ENCODE results near the gene KCNH5.

The KCNH5 gene

DNA sequence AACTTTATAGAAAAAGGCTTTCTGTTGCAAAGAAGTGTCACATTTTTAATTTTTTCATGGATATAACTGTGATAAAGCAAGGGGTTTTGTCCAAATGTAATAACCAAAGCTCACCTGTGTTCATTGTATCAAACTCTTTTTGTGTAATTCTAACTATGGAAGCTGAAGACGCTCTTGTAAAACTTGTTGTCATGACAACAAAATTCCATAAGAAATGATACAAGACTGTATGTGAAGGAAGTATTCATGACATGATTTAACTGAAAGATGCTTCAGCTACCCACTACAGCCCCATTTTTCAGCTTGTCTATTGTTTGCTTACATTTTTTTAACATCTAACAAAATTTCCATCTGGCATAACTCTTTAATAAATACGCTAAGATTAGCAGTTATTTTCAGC is 360.9 kb downstream of the KCNH5 start:
- TF ChIP-seq, protein P1, sequence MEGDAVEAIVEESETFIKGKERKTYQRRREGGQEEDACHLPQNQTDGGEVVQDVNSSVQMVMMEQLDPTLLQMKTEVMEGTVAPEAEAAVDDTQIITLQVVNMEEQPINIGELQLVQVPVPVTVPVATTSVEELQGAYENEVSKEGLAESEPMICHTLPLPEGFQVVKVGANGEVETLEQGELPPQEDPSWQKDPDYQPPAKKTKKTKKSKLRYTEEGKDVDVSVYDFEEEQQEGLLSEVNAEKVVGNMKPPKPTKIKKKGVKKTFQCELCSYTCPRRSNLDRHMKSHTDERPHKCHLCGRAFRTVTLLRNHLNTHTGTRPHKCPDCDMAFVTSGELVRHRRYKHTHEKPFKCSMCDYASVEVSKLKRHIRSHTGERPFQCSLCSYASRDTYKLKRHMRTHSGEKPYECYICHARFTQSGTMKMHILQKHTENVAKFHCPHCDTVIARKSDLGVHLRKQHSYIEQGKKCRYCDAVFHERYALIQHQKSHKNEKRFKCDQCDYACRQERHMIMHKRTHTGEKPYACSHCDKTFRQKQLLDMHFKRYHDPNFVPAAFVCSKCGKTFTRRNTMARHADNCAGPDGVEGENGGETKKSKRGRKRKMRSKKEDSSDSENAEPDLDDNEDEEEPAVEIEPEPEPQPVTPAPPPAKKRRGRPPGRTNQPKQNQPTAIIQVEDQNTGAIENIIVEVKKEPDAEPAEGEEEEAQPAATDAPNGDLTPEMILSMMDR (conservative IDR thresholded peaks at IDR 0.05; ENCODE audit: low read depth, low read length) = no peak

DNA sequence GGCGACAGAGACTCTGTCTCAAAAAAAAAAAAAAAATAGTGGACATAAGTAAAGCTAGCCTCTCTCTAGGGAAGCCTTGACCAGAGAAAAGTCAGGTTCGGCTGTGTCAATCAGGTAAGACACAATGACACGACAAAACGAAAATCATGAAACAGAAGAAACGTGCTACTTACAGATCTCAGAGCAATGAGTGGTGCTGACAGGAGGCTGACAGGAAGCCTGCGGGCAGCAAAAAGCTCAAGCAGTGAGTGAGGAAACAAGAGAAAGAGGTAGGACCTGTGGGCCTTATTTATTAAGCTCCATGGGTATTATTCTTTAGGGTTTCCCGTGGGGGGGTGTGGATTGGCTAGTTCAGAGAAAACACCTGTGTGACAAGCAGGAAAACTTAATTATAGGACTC is 363.1 kb downstream of the KCNH5 start:
- TF ChIP-seq, protein P1 (conservative IDR thresholded peaks at IDR 0.05; ENCODE audit: low read depth, low read length) = no peak
- no peak overlapping the region for H3K4me3 ChIP-seq (ENCODE audit: low read depth, low read length)
- no peak for DNase-seq (ENCODE audit: low read depth)

More for the DNA sequence above, 360.9 kb downstream of the KCNH5 start:
- DNase-seq (ENCODE audit: low read depth) = no peak
- no peak overlapping the region for H3K4me3 ChIP-seq (ENCODE audit: low read depth, low read length)

DNA sequence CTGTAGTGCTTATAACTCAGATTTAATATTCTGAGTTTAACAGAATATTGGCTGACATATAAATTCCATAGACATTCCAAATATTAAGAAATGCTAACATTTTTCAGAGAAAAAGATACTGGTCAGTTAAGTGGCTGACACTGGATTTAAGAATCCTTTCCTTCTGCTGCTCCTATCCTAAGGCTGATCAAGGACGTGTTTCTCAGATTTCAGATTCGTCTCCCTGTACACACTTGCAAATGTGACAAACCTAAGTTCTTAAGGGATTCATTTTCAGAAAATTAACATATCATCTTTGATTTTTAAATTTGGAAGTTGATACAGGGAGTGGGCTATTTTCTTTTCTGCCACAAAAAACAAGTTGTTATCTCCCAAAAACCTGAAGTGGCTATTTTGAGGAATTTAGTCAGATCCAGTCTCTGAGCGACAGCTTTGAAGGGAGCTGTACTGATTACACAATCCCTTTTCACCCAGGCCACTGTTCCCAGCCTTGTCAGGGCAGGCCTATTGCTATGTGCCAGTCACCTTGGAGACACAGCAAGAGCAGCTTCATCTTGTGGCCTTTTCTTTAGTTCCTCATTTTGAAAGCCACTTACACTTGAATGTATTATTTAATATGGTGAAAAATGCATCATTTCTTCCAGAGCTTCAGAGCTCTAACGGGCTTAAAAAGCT is 370.6 kb downstream of the KCNH5 start:
- H3K4me3 ChIP-seq (ENCODE audit: low read depth, low read length) = no peak overlapping the region
- no peak for DNase-seq (ENCODE audit: low read depth)
- TF ChIP-seq, protein P1 (conservative IDR thresholded peaks at IDR 0.05; ENCODE audit: low read depth, low read length) = no peak

DNA sequence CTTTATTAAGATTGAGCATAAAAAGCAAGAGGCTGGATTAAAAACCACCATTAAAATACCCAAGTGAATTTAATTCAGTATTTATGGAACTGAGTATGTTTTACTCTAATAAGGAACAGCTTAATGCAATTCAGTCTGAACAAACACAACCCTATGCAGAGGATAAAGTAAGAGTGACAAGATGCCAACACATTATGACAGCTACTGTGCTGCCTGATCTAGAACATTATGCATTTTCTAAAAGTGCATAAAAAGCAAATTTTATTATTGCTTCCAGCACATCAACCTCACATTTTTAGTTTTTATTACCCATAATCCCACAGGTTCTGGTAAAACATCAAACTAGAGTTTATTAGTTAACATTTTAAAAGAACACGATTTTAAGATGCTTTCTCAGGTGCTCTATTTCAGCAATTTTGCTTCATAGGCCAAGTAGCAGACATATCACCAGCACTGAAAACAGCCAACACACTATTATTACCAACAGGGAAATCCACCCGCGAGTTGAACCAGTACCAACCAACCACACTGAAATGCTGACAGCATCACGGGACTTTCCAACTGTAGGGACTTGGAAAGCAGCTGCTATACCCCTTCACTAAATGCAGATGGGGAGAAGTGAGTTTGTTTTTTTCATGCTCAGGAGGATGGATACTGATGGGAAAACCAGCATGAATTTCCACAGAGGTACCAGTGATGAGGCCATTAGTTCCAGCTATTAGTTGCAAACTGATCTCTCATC is 372.1 kb downstream of the KCNH5 start:
- no peak for DNase-seq (ENCODE audit: low read depth)
- no peak overlapping the region for H3K4me3 ChIP-seq (ENCODE audit: low read depth, low read length)
- TF ChIP-seq, protein P1 (conservative IDR thresholded peaks at IDR 0.05; ENCODE audit: low read depth, low read length) = no peak

DNA sequence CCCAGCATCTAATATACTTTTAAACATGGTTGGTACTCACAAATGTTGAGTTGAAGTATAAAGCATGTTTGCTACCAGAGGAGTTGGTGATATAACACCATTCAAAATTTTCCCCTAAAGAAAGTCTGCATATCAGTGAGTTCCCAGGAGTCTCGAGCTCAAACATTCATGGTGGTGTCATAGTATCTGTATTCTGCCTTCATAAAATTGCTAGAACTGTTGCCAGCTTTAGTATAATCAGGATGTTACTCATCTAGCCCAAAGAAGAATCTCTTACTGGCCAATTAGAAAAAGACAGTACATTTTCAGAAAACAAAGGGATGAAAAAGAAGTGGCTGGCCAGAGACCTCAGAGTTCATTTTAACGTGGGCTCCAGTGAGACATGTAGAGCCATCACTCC is 374.7 kb downstream of the KCNH5 start:
- TF ChIP-seq, protein P1 (conservative IDR thresholded peaks at IDR 0.05; ENCODE audit: low read depth, low read length) = no peak
- DNase-seq (ENCODE audit: low read depth) = no peak
- no peak overlapping the region for H3K4me3 ChIP-seq (ENCODE audit: low read depth, low read length)

DNA sequence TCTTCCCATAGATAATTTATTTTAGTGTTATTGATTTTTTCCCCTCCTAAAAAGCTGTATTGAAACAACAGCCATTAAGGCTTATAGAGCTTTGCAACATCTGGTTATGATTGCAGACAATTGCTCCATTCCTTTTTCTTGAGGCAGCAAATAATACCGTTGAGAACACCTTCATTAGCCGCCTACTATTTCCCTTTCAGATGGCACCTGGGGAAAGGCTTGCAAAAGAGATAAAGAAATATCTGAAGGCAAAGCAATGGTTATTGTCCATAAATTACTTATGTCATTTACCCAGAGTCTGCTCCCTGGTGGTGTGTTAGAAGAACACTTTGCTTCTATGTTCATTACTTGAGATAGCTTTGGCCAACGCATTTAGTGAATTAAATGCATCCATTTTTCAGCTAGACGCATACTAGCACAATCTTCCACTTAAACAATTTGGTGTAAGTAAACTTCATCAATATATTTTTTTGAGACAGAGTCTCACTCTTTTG is 377.8 kb downstream of the KCNH5 start:
- peak; percentile 12 for DNase-seq (ENCODE audit: low read depth)
- no peak overlapping the region for H3K4me3 ChIP-seq (ENCODE audit: low read depth, low read length)
- TF ChIP-seq, protein P1 (conservative IDR thresholded peaks at IDR 0.05; ENCODE audit: low read depth, low read length) = peak; percentile 10
